Testis (tissue), 3 donors: ENCODE measurements around the gene PCCA. TPM values are rescaled to one million over a fixed set of nuclear protein-coding genes. Genes with fewer than 3 reads are reported as not detected.
A peak's percentile ranks its signal among the peaks of the same experiment; 100 is the strongest.

Experiments used
- DNase-seq: peaks from one replicate; pipeline ENCODE4 v3.0.0-alpha.2; 2019
- H3K27ac ChIP-seq, 2 donors: fragments of 200-600 bp; sonication (generic); one replicate each; pipeline ENCODE4 v1.5.1; 2019
- H3K27me3 ChIP-seq: fragments of 200-600 bp; sonication (generic); one replicate; pipeline ENCODE4 v1.5.1; 2019
- H3K36me3 ChIP-seq: fragments of 200-600 bp; sonication (generic); one replicate; pipeline ENCODE4 v1.5.1; 2017; ENCODE audit warnings: low read depth; ENCODE audit errors: missing control alignments
- H3K4me1 ChIP-seq: fragments of 200-600 bp; sonication (generic); one replicate; pipeline ENCODE4 v1.5.1; 2019
- H3K4me3 ChIP-seq, 2 donors: fragments of 200-600 bp; sonication (generic); one replicate each; pipeline ENCODE4 v1.5.1; 2017 to 2019
- H3K9me3 ChIP-seq: fragments of 200-600 bp; sonication (generic); one replicate; pipeline ENCODE4 v1.5.1; 2017
- POLR2A ChIP-seq: fragments of 450-650 bp; IDR thresholded peaks from one replicate; pipeline ENCODE4 v1.6.1; 2017; ENCODE audit warnings: antibody characterized with exemption, mild to moderate bottlenecking, moderate library complexity
- WGBS, 2 donors: methylation state at CpG; one replicate each; pipeline ENCODE4 v1.1.5; 2018; 5-methylcytosine and 5-hydroxymethylcytosine counted together
- intact Hi-C: fragments of 100-400 bp; cut with DNase I; formaldehyde crosslinking; loops from one replicate; pipeline ENCODE4 v1.15.1; 2023; ENCODE audit warnings: low total_unique reads
- polyA plus RNA-seq: library from polyadenylated mRNA; stranded (reverse); fragments of 350-450 nt; fragmentation: Illumina TruSeq; extraction: RNeasy Lipid Tissue Mini Kit (QIAGEN cat#74804); gene quantifications from one replicate; pipeline ENCODE4 v1.2.3, GENCODE V29; 2014; ENCODE audit warnings: low read depth, low replicate concordance; ENCODE audit not compliant: insufficient read depth
- total RNA-seq, 2 donors: library from RNA; depleted of rRNA; stranded (reverse); fragments of >200 nt; gene quantifications; one replicate each; pipeline ENCODE4 v1.2.3, GENCODE V29; 2016
- TF ChIP-seq, protein P1 (sequence below), 3 experiments: fragments of 450-650 bp in 2 of 3; fragments of 200-600 bp in 1 of 3; sonication (generic) in 1 of 3; IDR thresholded peaks; one replicate each; pipeline ENCODE4 v1.5.1; 2016 to 2019; ENCODE audit warnings: antibody characterized with exemption in 3 of 3, mild to moderate bottlenecking in 2 of 3, moderate library complexity in 1 of 3

The PCCA gene
- total and polyA plus RNA-seq, 3 donors from 2014 or later: 17.9 to 56.2 (median 39.2) TPM

GRCh38 chr13:100533588-100534041 is 444.7 kb downstream of the PCCA start:
- H3K36me3 ChIP-seq: no peaks in the 10 kb centered on the region
- H3K4me1 ChIP-seq: peaks cover 7% of the 10 kb centered on the region
- H3K9me3 ChIP-seq: no peaks in the 10 kb centered on the region
- no peak overlapping the region for H3K4me3 ChIP-seq
- TF ChIP-seq, protein P1, sequence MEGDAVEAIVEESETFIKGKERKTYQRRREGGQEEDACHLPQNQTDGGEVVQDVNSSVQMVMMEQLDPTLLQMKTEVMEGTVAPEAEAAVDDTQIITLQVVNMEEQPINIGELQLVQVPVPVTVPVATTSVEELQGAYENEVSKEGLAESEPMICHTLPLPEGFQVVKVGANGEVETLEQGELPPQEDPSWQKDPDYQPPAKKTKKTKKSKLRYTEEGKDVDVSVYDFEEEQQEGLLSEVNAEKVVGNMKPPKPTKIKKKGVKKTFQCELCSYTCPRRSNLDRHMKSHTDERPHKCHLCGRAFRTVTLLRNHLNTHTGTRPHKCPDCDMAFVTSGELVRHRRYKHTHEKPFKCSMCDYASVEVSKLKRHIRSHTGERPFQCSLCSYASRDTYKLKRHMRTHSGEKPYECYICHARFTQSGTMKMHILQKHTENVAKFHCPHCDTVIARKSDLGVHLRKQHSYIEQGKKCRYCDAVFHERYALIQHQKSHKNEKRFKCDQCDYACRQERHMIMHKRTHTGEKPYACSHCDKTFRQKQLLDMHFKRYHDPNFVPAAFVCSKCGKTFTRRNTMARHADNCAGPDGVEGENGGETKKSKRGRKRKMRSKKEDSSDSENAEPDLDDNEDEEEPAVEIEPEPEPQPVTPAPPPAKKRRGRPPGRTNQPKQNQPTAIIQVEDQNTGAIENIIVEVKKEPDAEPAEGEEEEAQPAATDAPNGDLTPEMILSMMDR (IDR thresholded peaks at IDR 0.05): no peak
- no peak for TF ChIP-seq POLR2A
- no peak for DNase-seq
- H3K27me3 ChIP-seq: no peaks in the 10 kb centered on the region
- no peak overlapping the region for H3K27ac ChIP-seq
- intact Hi-C loops: no loop called here
- WGBS, 2 donors: 93 to 97% methylated on average over 19 of the region's 19 CpGs

- H3K27ac ChIP-seq: no peak overlapping the region
- peaks cover 7% of the 10 kb centered on the region for H3K4me1 ChIP-seq
- no peaks in the 10 kb centered on the region for H3K9me3 ChIP-seq
- no peaks in the 10 kb centered on the region for H3K36me3 ChIP-seq
- H3K27me3 ChIP-seq: no peaks in the 10 kb centered on the region
- intact Hi-C loops: no loop called here
- DNase-seq: no peak
- TF ChIP-seq POLR2A: no peak
- TF ChIP-seq, protein P1 (IDR thresholded peaks at IDR 0.05): no peak
- H3K4me3 ChIP-seq: no peak overlapping the region
- 94 to 97% methylated on average over 12 to 13 of the region's 13 CpGs for WGBS, 2 donors
Observed at GRCh38 chr13:100534147-100534843, 445.4 kb downstream of the PCCA start.

DNA sequence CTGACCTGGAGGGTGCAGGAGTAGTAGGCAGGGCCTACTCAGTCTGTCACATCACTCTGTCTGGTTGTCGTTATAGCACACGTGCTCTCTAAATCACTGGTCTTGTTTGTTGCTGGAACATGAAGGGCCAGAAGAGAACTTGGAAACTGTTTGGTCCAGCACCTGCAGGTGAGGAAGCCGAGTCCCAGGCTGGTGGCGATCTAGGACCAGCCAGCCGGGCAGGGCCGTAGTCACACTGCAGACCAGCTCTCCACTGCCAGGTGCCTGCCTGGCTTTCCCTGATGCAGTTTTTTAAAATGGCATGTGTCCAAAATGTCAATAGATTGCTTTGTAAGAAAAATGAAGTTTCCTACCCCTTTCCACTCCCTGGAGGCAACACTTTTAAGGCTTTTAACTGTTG is 446.0 kb downstream of the PCCA start:
- WGBS, 2 donors: 87 to 90% methylated on average over 6 of the region's 6 CpGs
- intact Hi-C loops: no loop called here
- DNase-seq: no peak
- Histone ChIP-seq H3K9me3 (no peaks in the 10 kb centered on the region), H3K36me3 (no peaks in the 10 kb centered on the region), H3K4me3 (no peak overlapping the region), H3K27ac (no peak overlapping the region), H3K27me3 (no peaks in the 10 kb centered on the region), H3K4me1 (peaks cover 7% of the 10 kb centered on the region)
- TF ChIP-seq POLR2A: no peak
- TF ChIP-seq, protein P1 (IDR thresholded peaks at IDR 0.05): no peak

GRCh38 chr13:100535426-100536135 is 446.7 kb downstream of the PCCA start:
- H3K27ac ChIP-seq: peak overlapping the region in 1 of 2 donors; percentile 51
- WGBS, 2 donors: 58 to 61% methylated on average over 16 of the region's 16 CpGs
- TF ChIP-seq, protein P1 (IDR thresholded peaks at IDR 0.05): no peak
- TF ChIP-seq POLR2A: no peak
- H3K36me3 ChIP-seq: no peaks in the 10 kb centered on the region
- DNase-seq: peak; percentile 45
- no peaks in the 10 kb centered on the region for H3K9me3 ChIP-seq
- no peaks in the 10 kb centered on the region for H3K27me3 ChIP-seq
- H3K4me3 ChIP-seq: no peak overlapping the region
- intact Hi-C loops: no loop called here
- H3K4me1 ChIP-seq: peaks cover 5% of the 10 kb centered on the region
